OCI-LY1 (cell line): ENCODE data around the gene LAMA1.

Experiments
- H2AFZ ChIP-seq: fragments of 200-600 bp; sonication (generic), shearing (Covaris generic); 2 replicates; pipeline ENCODE4 v1.6.0; 2014; ENCODE audit warnings: antibody characterized with exemption, mild to moderate bottlenecking, low read length
- H3F3A ChIP-seq: fragments of 200-600 bp; sonication (generic), shearing (Covaris generic); 2 replicates; pipeline ENCODE4 v1.6.0; 2014; ENCODE audit warnings: mild to moderate bottlenecking, antibody characterized with exemption, low read length, moderate library complexity; ENCODE audit not compliant: insufficient read depth
- H3K27ac ChIP-seq: fragments of 200-600 bp; sonication (generic); 2 replicates; pipeline ENCODE4 v1.5.1; 2014; ENCODE audit warnings: low read length, mixed run types, mild to moderate bottlenecking, low read depth; ENCODE audit not compliant: poor library complexity, severe bottlenecking
- H3K27me3 ChIP-seq: fragments of 200-600 bp; sonication (generic); 2 replicates; pipeline ENCODE4 v1.6.0; 2014; ENCODE audit warnings: antibody characterized with exemption, mild to moderate bottlenecking, low read length, moderate library complexity; ENCODE audit not compliant: insufficient read depth
- H3K36me3 ChIP-seq: fragments of 200-600 bp; sonication (generic); 2 replicates; pipeline ENCODE4 v1.6.1; 2014; ENCODE audit warnings: mild to moderate bottlenecking, antibody characterized with exemption, low read length, moderate library complexity, mixed read lengths; ENCODE audit not compliant: insufficient read depth
- H3K4me1 ChIP-seq: fragments of 200-600 bp; sonication (generic); 2 replicates; pipeline ENCODE4 v1.5.1; 2014; ENCODE audit warnings: mild to moderate bottlenecking, low read length, moderate library complexity; ENCODE audit not compliant: insufficient read depth, severe bottlenecking
- H3K4me2 ChIP-seq: fragments of 200-600 bp; sonication (generic), shearing (Covaris generic); 2 replicates; pipeline ENCODE4 v1.6.1; 2014; ENCODE audit warnings: low read length
- H3K4me3 ChIP-seq: fragments of 200-600 bp; sonication (generic); 2 replicates; pipeline ENCODE4 v1.5.1; 2014; ENCODE audit warnings: low read length, low read depth, mild to moderate bottlenecking, mixed read lengths; ENCODE audit not compliant: poor library complexity, severe bottlenecking
- H3K79me2 ChIP-seq: fragments of 200-600 bp; shearing (Covaris generic); 2 replicates; pipeline ENCODE4 v1.6.1; 2016; ENCODE audit warnings: mixed run types, low read length, mixed read lengths; ENCODE audit not compliant: insufficient read depth
- H3K9ac ChIP-seq: fragments of 200-600 bp; sonication (generic), shearing (Covaris generic); 2 replicates; pipeline ENCODE4 v1.6.1; 2014; ENCODE audit warnings: mild to moderate bottlenecking, low read length, mixed read lengths
- H3K9me2 ChIP-seq: fragments of 200-600 bp; sonication (generic), shearing (Covaris generic); 2 replicates; pipeline ENCODE4 v1.6.1; 2014; ENCODE audit warnings: low read depth, mild to moderate bottlenecking, low read length, mixed read lengths
- H3K9me3 ChIP-seq: fragments of 200-600 bp; shearing (Covaris generic); 2 replicates; pipeline ENCODE4 v1.6.1; 2014; ENCODE audit warnings: low read length, mixed read lengths
- H4K20me1 ChIP-seq: fragments of 200-600 bp; sonication (generic), shearing (Covaris generic); 2 replicates; pipeline ENCODE4 v1.6.0; 2016; ENCODE audit warnings: mild to moderate bottlenecking, low read length; ENCODE audit not compliant: insufficient read depth
- EZH2 ChIP-seq: fragments of 200-600 bp; sonication (generic), shearing (Covaris generic); IDR thresholded peaks from 2 replicates; pipeline ENCODE4 v1.8.0; 2017; ENCODE audit warnings: borderline replicate concordance, mixed run types, mild to moderate bottlenecking, antibody characterized with exemption, low read length, moderate library complexity, mixed read lengths
- TF ChIP-seq, protein P1 (sequence below): fragments of 200-600 bp; sonication (generic), shearing (Covaris generic); IDR thresholded peaks from 2 replicates; pipeline ENCODE4 v1.5.1; 2017; ENCODE audit warnings: mild to moderate bottlenecking, antibody characterized with exemption, low read length, moderate library complexity, mixed read lengths

The LAMA1 gene

DNA sequence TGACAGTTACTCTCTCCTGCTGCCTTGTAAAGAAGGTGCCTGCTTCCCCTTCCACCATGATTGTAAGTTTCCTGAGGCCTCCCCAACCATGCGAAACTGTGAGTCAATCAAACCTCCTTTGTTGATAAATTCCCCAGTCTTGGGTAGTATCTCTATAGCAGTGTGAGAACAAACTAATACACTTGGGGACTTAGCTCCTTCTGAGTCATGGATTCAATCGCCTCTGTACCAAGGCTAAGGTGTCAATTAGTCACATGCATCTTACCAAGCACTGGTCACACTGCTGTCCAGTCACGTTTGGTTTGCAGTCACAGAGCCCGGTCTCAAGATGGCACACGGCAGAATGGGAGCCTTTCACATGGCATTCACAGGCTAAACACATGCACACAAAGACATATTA is 100.6 kb downstream of the LAMA1 start:
- H2AFZ ChIP-seq = no peak overlapping the region
- no peaks in the 10 kb centered on the region for H3K9me3 ChIP-seq
- no peaks in the 10 kb centered on the region for H3K79me2 ChIP-seq
- no peak overlapping the region for H3K27ac ChIP-seq
- H3K36me3 ChIP-seq = no peaks in the 10 kb centered on the region
- no peaks in the 10 kb centered on the region for H3K9me2 ChIP-seq
- H3K27me3 ChIP-seq = no peaks in the 10 kb centered on the region
- no peaks in the 10 kb centered on the region for H3F3A ChIP-seq
- no peaks in the 10 kb centered on the region for H4K20me1 ChIP-seq
- TF ChIP-seq EZH2 = no peak
- TF ChIP-seq, protein P1, sequence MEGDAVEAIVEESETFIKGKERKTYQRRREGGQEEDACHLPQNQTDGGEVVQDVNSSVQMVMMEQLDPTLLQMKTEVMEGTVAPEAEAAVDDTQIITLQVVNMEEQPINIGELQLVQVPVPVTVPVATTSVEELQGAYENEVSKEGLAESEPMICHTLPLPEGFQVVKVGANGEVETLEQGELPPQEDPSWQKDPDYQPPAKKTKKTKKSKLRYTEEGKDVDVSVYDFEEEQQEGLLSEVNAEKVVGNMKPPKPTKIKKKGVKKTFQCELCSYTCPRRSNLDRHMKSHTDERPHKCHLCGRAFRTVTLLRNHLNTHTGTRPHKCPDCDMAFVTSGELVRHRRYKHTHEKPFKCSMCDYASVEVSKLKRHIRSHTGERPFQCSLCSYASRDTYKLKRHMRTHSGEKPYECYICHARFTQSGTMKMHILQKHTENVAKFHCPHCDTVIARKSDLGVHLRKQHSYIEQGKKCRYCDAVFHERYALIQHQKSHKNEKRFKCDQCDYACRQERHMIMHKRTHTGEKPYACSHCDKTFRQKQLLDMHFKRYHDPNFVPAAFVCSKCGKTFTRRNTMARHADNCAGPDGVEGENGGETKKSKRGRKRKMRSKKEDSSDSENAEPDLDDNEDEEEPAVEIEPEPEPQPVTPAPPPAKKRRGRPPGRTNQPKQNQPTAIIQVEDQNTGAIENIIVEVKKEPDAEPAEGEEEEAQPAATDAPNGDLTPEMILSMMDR = no peak
- no peak overlapping the region for H3K9ac ChIP-seq
- no peak overlapping the region for H3K4me3 ChIP-seq
- no peaks in the 10 kb centered on the region for H3K4me1 ChIP-seq
- H3K4me2 ChIP-seq = no peak overlapping the region

DNA sequence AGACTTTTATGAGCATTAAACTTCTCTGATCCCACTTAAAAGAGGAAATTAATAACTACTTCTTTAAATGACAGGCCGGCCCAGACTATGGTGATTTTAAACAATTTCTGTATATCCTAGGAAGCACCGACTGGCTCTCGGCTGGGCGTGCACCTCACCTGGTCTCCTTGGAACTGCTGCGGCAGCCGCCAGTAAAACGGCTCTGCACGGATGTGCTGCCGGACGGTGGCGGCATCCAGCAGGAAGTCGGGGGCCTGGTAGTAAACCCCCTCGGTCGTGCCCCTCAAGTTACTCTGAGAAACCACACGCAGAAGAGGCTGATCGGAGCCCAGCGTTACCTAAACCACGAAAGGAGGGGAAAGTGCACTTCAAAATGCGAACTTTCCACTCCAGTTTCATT is 106.5 kb downstream of the LAMA1 start:
- H3K27me3 ChIP-seq = no peaks in the 10 kb centered on the region
- no peaks in the 10 kb centered on the region for H3K79me2 ChIP-seq
- H3K9ac ChIP-seq = no peak overlapping the region
- no peak overlapping the region for H2AFZ ChIP-seq
- no peaks in the 10 kb centered on the region for H3K4me1 ChIP-seq
- H3F3A ChIP-seq = no peaks in the 10 kb centered on the region
- H3K27ac ChIP-seq = no peak overlapping the region
- no peaks in the 10 kb centered on the region for H3K9me3 ChIP-seq
- H3K4me2 ChIP-seq = no peak overlapping the region
- TF ChIP-seq, protein P1 = no peak
- no peak for TF ChIP-seq EZH2
- H3K9me2 ChIP-seq = no peaks in the 10 kb centered on the region
- H3K36me3 ChIP-seq = no peaks in the 10 kb centered on the region
- no peak overlapping the region for H3K4me3 ChIP-seq
- no peaks in the 10 kb centered on the region for H4K20me1 ChIP-seq

DNA sequence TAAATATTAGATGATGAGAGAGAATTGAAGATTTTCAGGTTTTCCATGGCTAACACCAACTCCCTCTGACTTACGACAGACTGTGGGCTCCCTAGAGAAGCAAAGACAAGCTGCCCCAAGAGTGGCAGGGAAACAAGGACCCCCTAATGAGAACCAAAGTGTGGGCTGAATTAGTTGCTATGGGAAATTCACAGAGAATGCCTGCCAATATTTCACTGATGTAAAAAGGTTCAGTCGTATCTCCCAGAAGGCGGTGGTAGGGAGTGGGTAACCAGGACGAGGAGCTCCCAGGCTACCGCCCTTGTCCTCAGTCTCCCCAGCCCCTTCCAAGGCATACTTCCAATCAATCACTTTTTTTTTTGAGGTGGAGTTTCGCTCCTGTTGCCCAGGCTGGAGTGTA is 113.6 kb downstream of the LAMA1 start:
- TF ChIP-seq, protein P1 = no peak
- TF ChIP-seq EZH2 = no peak
- no peaks in the 10 kb centered on the region for H3K9me3 ChIP-seq

More for the DNA sequence above, 113.6 kb downstream of the LAMA1 start:
- no peaks in the 10 kb centered on the region for H3K27me3 ChIP-seq
- no peak overlapping the region for H3K4me2 ChIP-seq
- H3K27ac ChIP-seq = no peak overlapping the region
- no peaks in the 10 kb centered on the region for H4K20me1 ChIP-seq
- H2AFZ ChIP-seq = no peak overlapping the region
- H3K9ac ChIP-seq = no peak overlapping the region
- no peaks in the 10 kb centered on the region for H3K9me2 ChIP-seq
- no peaks in the 10 kb centered on the region for H3F3A ChIP-seq
- H3K79me2 ChIP-seq = no peaks in the 10 kb centered on the region
- no peaks in the 10 kb centered on the region for H3K4me1 ChIP-seq
- H3K36me3 ChIP-seq = no peaks in the 10 kb centered on the region
- H3K4me3 ChIP-seq = no peak overlapping the region
